Measurements from ENCODE around the gene CYP2W1. TPM values are rescaled to one million over a fixed set of nuclear protein-coding genes. Genes with fewer than 3 reads are reported as not detected.

CYP2W1 gene
- total RNA-seq, 4 donors from 2014 or later: not detected

- TF ChIP-seq CTCF (IDR thresholded peaks at IDR 0.05; ENCODE audit: low read depth): no peak
Observed at GRCh38 chr7:960269-960871, 22.6 kb upstream of the CYP2W1 start.

GRCh38 chr7:961546-962400 lies 21.2 kb upstream of the CYP2W1 start:
- TF ChIP-seq CTCF (IDR thresholded peaks at IDR 0.05; ENCODE audit: low read depth): no peak

- no peak for TF ChIP-seq CTCF (IDR thresholded peaks at IDR 0.05; ENCODE audit: low read depth)
Observed at GRCh38 chr7:962401-963081, 20.4 kb upstream of the CYP2W1 start.

- TF ChIP-seq CTCF (IDR thresholded peaks at IDR 0.05; ENCODE audit: low read depth): no peak
Observed at GRCh38 chr7:963236-964078, 19.5 kb upstream of the CYP2W1 start.

GRCh38 chr7:964401-965231 lies 18.4 kb upstream of the CYP2W1 start:
- no peak for TF ChIP-seq CTCF (IDR thresholded peaks at IDR 0.05; ENCODE audit: low read depth)

GRCh38 chr7:966291-967069 lies 16.5 kb upstream of the CYP2W1 start:
- no peak for TF ChIP-seq CTCF (IDR thresholded peaks at IDR 0.05; ENCODE audit: low read depth)

All from subcutaneous adipose tissue (tissue), 4 donors.